Activated naive CD4-positive, alpha-beta T cell treated with anti-CD3 and anti-CD28 coated beads, Interleukin-2, amount 50 U/mL, for 24 hours (primary cell): ENCODE results near the gene NCAN.
"Not testable (repeated sequence)": the region's sequence is repeated elsewhere in the genome, so short reads cannot be mapped to it uniquely, and the experiment has no call there.

Experiments used
- H3K27ac Mint-ChIP-seq: one replicate; pipeline ENCODE4 v1.8.0; 2021; ENCODE audit warnings: mild to moderate bottlenecking, mixed read lengths
- H3K27me3 Mint-ChIP-seq: one replicate; pipeline ENCODE4 v1.8.0; 2021; ENCODE audit warnings: mixed read lengths
- H3K36me3 Mint-ChIP-seq: one replicate; pipeline ENCODE4 v1.8.0; 2021; ENCODE audit warnings: mixed read lengths
- H3K4me1 Mint-ChIP-seq: one replicate; pipeline ENCODE4 v1.8.0; 2021; ENCODE audit warnings: mixed read lengths
- H3K4me3 Mint-ChIP-seq: one replicate; pipeline ENCODE4 v1.8.0; 2021; ENCODE audit warnings: mild to moderate bottlenecking, mixed read lengths
- H3K9me3 Mint-ChIP-seq: one replicate; pipeline ENCODE4 v1.8.0; 2021; ENCODE audit warnings: mixed read lengths

The NCAN gene

DNA sequence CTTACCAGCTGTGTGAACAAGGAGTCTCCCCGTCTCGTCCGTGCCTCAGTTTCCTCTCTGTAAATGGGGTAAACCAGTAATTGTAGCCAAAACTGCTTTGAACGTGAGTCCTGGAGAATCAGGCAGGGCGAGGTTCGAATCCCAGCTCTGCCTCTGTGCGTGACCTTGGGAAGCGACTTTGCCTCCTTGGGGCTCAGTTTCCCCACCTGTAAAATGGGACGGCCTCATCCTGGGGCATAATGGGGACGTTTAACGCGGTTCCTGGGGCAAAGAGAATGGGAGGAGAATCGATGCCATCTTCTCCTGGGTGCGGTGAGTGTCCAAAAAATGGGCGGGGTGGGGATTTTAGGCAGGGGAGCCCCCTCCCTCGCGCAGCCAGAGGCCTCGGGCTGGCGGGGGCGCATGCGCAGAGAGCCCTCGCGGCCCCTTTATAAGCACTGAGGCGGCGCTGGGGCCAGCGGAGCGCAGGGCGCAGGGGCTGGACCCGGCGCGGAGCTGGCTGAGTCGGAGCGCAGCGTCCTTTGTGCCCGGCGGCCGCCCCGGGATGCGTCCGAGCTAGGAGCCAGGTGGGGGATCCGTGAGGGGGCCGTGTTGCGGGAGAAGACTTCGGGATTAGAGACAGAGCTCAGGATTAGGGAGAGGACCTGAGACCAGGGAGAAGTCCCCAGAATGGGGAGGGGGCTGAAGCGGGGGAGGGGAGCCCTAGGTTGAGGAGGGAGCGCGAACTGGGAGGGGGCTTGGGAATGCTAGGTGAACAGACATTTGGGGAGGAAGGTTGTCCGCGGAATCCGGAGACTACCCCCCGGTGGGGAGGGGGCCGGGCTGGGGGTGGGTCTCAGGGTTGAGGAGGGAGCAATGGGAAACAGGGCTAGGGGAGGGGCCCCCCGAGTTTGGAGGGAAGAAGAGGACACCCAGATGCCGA is at the start of gene NCAN:
Gene NCAN, plus strand, starts transcription at position 460 of the 922 bp plus-strand sequence. CDS start 4,996 bp downstream, outside the sequence.
- Mint-ChIP-seq H3K27me3 (peaks cover 33% of the 10 kb centered on the region), H3K9me3 (no peaks in the 10 kb centered on the region)

DNA sequence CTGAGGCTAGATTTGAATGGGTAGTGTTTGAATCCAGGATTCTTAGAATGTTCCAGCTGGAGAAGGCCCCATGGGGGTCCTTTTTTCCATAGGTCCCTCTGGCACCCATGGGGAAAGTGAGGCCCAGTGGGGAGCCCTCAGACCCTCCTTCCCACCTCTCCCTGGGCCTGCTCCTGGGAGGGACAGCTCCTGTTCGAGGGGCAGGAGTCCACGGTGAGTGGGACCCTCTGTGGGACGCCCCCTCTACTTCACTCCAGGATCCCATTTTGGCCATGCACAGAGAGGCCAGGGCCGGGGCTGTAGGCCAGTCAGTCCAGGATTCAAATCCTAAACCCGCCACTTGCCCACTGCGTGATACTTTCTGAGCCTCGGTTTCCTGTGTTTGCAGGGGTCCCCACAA is 49.3 kb upstream of the NCAN start:
- Mint-ChIP-seq H3K4me1 (peaks cover 4% of the 10 kb centered on the region), H3K27me3 (no peaks in the 10 kb centered on the region), H3K27ac (no peak overlapping the region), H3K9me3 (no peaks in the 10 kb centered on the region), H3K4me3 (no peak overlapping the region), H3K36me3 (no peaks in the 10 kb centered on the region)

More for the DNA sequence above, at the start of gene NCAN:
- Mint-ChIP-seq H3K4me1 (peaks cover 19% of the 10 kb centered on the region), H3K4me3 (no peak within 1 kb of the TSS), H3K27ac (no peak within 1 kb of the TSS), H3K36me3 (no peaks in the 10 kb centered on the region)

DNA sequence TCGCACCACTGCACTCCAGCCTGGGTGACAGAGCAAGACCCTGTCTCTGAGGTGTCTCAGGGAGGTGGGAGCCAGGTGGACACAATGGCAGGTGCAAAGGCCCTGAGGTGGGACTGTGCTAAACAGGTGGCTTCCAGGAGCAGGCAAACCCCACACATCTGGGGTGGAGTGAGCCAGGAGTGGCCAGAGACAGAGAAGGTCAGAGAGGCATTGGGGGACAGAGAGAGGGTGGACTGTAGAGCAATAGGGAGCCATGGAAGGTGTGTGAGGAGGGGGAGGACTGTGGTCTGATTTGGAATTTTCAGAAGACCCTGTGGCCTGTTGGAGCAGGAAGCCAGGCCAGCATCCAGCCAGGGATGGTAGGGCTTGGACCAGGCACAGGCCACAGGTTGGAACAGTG is 46.4 kb upstream of the NCAN start:
- H3K4me3 Mint-ChIP-seq = no peak overlapping the region
- H3K4me1 Mint-ChIP-seq = peaks cover 18% of the 10 kb centered on the region
- H3K36me3 Mint-ChIP-seq = no peaks in the 10 kb centered on the region
- no peak overlapping the region for H3K27ac Mint-ChIP-seq
- no peaks in the 10 kb centered on the region for H3K27me3 Mint-ChIP-seq
- H3K9me3 Mint-ChIP-seq = no peaks in the 10 kb centered on the region

DNA sequence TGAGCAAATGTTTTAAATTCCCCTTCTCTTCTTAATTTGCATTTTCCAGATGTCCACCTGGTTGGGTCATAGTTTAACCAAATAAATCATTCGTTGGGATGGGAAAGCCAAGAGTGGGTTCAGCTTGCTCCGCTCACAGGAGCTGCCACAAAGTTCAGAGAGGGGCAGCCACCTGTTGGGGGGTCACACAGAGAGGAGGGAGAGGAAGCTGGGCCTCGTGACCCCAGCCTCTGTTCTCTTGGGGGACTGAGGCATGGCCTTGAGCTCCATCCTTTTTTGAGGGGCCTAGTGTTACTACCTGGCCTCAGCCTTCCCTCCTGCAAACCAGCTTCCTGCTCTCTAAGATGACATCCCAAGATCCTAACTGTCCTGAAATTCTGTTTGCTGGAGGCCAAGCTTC is 44.1 kb upstream of the NCAN start:
- no peak overlapping the region for H3K4me3 Mint-ChIP-seq
- no peaks in the 10 kb centered on the region for H3K27me3 Mint-ChIP-seq
- no peaks in the 10 kb centered on the region for H3K9me3 Mint-ChIP-seq
- no peak overlapping the region for H3K27ac Mint-ChIP-seq
- H3K36me3 Mint-ChIP-seq = no peaks in the 10 kb centered on the region
- H3K4me1 Mint-ChIP-seq = peaks cover 19% of the 10 kb centered on the region

DNA sequence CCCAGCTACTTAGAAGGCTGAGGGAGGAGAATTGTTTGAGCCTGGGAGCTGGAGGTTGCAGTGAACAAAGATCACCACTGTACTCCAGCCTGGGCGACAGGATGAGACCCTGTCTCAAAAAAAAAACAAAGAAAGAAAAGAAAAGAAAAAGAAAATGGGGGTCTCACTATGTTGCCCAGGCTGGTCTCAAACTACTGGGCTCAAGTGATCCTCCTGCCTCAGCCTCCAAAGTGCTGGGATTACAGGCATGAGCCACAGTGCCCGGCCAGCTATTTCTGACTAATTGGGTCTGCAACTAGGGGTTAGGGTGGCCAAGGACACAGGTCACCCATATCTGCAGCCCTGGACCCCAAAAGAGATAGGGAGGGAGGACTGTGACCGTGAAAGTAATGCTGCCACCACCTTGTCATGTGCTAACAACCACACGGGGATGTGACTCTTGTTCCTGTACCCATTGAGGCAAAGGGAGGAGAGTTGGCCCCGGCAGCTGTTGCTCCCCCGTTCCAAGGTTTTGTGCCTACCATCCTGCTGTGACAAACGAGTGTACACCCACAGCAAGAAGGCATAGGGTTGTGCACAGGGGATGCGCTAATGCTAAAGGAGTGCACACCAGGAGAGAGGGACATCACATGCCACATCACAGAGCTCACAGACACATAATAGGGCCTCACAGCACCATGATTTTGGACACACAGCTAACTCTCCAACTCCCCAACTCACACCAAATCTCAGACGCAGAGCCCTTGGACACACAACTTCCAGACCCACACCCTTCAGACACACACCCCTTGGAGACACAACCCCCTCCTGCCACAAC is 42.3 kb upstream of the NCAN start:
- Mint-ChIP-seq H3K27ac (no peak overlapping the region), H3K9me3 (no peaks in the 10 kb centered on the region), H3K27me3 (no peaks in the 10 kb centered on the region), H3K4me1 (peaks cover 19% of the 10 kb centered on the region), H3K36me3 (no peaks in the 10 kb centered on the region), H3K4me3 (peak overlapping the region; percentile 75)

DNA sequence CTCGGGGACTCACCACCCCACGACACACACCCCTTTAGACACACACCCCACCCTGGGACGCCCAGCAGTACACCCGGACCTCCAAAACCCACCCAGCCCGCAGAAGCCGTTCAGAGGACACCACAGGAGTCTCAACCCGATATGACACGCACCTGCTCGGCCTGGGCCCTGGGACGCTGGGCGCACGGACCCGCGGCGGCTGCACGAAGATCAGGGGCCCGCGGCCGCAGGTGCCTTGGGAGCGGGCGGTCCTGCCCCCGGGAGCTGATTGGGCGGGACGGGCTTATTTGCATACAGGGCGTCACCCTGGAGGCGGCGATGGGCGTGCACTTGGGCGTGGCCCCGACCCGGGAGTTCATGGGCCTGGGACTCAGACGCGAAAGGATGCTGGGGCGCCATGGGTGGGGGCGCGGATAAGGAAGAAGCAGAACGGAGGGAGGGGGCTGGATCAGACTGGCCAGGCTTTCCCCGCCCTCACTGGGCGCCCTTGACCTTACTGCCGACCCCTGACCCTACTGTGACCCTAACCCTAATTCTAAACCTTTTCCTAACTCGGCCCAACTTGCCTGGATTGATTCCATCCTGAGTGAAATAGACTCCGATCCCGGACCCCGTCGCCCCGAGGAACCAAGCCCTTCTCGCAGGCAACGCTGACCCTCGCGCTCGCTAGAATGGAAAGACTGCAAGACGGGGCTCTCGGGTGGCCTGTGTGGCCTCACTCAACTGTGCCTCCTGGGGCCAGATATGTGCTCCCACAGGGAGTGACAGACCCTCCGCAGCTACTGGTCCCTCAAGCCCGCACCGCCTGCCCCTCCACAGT is 41.5 kb upstream of the NCAN start, which contains the start of gene MEF2B:
Gene MEF2B, minus strand, starts transcription at position 211 of the 820 bp plus-strand sequence. CDS start 19,528 bp downstream, outside the sequence.
- no peaks in the 10 kb centered on the region for H3K9me3 Mint-ChIP-seq
- H3K36me3 Mint-ChIP-seq = no peaks in the 10 kb centered on the region
- no peaks in the 10 kb centered on the region for H3K27me3 Mint-ChIP-seq
- peaks cover 19% of the 10 kb centered on the region for H3K4me1 Mint-ChIP-seq
- H3K4me3 Mint-ChIP-seq = peak within 1 kb of the TSS; percentile 75
- peak within 1 kb of the TSS; percentile 59 for H3K27ac Mint-ChIP-seq

DNA sequence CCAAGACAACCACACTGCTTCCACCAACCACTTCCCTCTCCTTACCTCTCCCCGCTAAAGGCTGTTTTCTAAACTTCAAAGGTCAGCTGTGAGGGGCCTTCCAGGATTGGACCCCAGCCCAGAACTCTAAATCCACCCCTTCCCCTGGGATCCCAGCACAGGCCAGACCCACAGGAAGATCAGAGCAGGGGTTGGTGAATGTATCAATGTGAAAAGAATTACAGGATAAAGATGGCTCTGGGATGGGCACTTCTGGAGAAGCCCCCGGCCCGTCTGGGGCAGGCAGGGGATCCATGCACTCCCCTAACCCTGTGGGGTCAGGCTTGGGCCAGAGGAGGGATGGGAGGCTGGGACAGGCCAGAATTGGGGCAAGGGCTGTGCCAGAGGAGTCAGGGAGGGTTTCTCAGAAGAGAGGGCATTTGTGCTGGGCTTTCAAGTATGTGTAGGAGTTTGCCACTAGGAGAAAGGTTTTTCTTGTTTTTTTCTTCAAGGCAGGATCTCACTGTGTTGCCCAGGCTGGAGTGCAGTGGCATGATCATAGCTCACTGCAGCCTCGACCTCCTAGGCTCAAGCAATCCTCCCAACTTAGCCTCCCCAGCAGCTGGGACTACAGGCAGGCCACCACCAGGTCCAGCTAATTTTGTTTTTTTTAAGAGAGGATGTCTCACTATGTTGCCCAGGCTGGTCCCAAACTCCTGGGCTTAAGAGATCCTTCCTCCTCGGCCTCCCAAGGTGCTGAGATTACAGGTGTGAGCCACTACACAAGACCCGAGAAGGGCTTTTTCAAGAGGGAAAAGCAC is 40.7 kb upstream of the NCAN start:
- H3K27ac Mint-ChIP-seq = peak overlapping the region; percentile 59
- H3K27me3 Mint-ChIP-seq = no peaks in the 10 kb centered on the region
- H3K4me1 Mint-ChIP-seq = peaks cover 19% of the 10 kb centered on the region
- no peaks in the 10 kb centered on the region for H3K36me3 Mint-ChIP-seq
- no peaks in the 10 kb centered on the region for H3K9me3 Mint-ChIP-seq
- peak overlapping the region; percentile 75 for H3K4me3 Mint-ChIP-seq

DNA sequence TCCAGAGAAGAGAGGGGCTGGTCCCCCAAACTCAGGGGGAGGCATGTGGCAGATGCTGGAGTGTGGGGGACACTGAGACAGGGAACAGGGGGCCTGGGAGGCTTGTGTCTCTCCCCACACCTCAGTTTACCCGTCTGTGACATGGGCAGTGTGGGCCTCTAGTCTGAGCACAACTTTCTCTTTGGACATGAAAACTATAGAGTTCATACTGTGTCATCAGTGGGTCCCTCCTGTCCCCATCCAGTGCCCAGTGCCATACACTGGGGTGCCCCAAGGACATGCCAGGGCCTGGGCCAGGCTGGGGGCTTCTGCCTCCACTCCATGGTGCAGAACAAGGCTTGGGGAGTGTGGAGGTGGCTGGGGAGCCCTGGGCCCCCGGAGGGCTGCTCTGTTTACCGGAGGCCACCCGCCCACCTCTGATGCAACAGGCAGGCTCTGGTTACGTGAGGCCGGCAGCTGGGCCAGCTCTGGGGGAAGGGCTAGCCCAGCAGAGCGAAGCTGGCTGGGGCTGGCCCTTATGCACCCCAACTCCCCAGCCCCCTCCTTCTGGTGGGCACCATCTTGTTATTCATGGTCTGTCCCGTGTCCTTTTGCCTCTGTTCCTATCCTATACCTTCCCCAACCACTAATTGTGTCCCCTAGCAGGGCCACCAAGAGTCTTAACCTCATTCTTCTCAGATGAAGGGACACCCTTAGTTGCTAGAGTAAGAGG is 39.8 kb upstream of the NCAN start:
- H3K4me3 Mint-ChIP-seq = no peak overlapping the region
- H3K4me1 Mint-ChIP-seq = peaks cover 19% of the 10 kb centered on the region
- H3K27ac Mint-ChIP-seq = no peak overlapping the region
- H3K27me3 Mint-ChIP-seq = no peaks in the 10 kb centered on the region
- no peaks in the 10 kb centered on the region for H3K9me3 Mint-ChIP-seq
- no peaks in the 10 kb centered on the region for H3K36me3 Mint-ChIP-seq

DNA sequence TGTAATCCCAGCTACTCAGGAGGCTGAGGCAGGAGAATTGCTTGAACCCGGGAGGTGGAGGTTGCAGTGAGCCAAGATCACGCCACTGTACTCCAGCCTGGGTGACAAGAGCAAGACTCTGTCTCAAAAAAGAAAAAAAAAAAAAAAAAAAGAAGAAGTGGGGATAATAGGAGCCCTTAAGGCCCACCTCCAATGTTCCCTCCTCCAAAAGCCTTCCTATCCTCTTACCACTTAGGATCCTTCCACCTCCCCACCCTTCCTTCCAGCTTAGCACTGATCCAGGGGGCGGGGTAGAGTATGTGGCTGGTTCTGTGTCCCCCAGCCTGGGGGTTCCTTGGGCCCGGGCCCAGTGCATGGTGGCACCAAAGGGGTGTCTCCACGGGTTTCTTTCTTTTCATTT is 38.5 kb upstream of the NCAN start:
- not testable (repeated sequence) for H3K27ac Mint-ChIP-seq, H3K27me3 Mint-ChIP-seq, H3K4me3 Mint-ChIP-seq, H3K36me3 Mint-ChIP-seq, H3K9me3 Mint-ChIP-seq
- peaks cover 19% of the 10 kb centered on the region for H3K4me1 Mint-ChIP-seq

DNA sequence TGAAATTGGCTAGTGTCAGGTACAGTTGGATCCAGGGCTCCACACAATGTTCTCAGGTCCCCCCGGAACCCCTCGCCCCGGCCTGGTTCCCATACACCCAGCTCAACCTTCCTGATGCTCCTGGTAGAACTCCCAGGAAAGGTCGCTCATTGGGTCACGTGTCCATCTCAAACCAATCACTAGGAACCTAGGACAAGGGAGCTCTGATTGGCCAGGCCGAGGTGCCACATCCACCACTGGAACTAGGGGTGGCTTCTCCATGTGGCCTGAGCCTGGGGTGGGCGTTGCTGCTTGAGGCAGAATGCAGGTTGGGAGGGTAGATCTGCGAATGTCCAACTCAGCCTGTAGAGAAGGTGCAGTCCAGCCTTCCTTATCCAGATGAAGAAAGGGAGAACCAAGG is 34.8 kb upstream of the NCAN start:
- Mint-ChIP-seq H3K9me3 (no peaks in the 10 kb centered on the region), H3K27ac (no peak overlapping the region), H3K4me3 (no peak overlapping the region), H3K27me3 (no peaks in the 10 kb centered on the region), H3K4me1 (no peaks in the 10 kb centered on the region), H3K36me3 (peaks cover 2% of the 10 kb centered on the region)

DNA sequence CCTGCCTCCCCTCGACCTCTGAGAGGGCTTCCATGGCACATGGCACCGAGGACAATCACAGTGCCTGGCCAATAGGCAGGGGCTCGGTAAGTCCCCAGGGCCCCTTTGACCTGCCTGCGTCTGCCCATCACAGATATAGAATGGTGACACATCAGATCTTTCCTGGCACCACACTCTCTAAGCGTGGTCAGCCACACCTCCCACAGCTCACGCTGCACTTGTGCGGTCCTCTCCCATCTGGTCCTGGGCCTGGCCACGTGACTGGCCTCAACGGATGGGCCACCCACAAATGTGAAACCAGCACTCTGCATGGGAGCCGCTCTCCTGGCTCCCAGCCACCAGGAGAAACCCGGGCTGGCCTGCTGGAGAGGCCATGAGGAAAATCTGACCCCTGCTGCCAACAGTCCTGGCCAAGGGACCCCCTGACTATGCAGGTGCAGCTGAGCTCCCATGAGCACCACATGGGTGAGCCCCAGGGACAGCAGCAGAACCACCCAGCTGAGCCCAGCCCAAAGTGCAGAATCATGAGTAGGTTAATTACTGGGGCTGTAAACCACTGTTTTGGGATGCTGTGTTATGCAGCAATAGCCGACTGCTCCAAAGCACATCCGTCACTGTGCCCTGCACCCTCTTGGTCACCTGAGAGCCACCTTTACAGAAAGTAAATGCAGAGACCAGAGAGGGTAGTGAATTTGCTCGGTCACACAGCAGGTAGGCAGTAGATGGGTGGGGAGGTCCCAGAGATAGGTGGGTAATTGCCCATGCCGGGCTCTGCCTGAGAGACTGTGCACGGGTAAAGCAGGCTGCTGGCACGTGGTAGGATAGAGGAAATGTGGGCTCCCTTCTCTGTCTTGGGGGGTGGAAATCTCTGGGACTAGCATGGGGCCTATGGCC is 32.0 kb upstream of the NCAN start:
- no peaks in the 10 kb centered on the region for H3K4me1 Mint-ChIP-seq
- peaks cover 8% of the 10 kb centered on the region for H3K36me3 Mint-ChIP-seq
- no peaks in the 10 kb centered on the region for H3K9me3 Mint-ChIP-seq
- H3K4me3 Mint-ChIP-seq = no peak overlapping the region
- H3K27ac Mint-ChIP-seq = no peak overlapping the region
- H3K27me3 Mint-ChIP-seq = no peaks in the 10 kb centered on the region

DNA sequence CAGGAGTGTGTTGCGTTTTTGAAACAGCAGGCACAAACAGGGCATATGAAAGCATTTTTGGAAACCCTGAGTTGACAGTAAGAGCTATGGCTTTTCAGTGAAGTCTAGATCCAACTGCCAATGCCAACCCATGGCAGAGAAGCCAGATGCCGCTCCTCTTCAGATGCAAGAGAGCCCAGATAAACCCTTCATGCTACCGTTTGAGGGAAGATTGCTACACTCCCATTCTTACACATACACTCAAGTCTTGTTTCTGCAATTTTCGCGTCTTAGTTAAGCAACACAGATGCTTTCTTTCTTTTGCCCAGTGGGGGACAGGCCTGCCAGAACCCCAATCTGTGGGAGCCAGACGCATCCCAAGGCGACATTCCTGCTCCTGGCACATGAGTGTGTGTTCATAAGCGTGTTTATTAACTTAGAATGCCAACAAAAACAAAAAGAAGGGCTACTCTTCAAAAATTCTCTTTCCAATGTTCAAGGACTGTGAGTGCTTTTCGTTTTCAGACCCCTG is 30.2 kb upstream of the NCAN start:
- Mint-ChIP-seq H3K36me3 (peaks cover 9% of the 10 kb centered on the region), H3K9me3 (no peaks in the 10 kb centered on the region), H3K27ac (no peak overlapping the region), H3K4me1 (peaks cover 7% of the 10 kb centered on the region), H3K27me3 (no peaks in the 10 kb centered on the region), H3K4me3 (no peak overlapping the region)
